GM12878 (cell line): ENCODE data around the gene SNAP91. TPM values are rescaled to one million over a fixed set of nuclear protein-coding genes. Genes with fewer than 3 reads are reported as not detected.

Experiments used
- ATAC-seq: fragments of 200-7000 bp; cut with Tn5 transposase; 3 replicates; pipeline ENCODE4 v1.9.1; 2020; ENCODE audit warnings: mild to moderate bottlenecking, moderate library complexity
- BruUV-seq: library from RNA; stranded (reverse); fragments of 400-500 nt; replicated peaks from 2 replicates; lab custom pipeline; 2021; lab: Mats Ljungman, UMichigan
- CTCF ChIA-PET: fragments of 300-600 bp; sonication (Branson Sonifier 250); formaldehyde crosslinking; extraction: SDS; loops from one replicate; lab custom pipeline; 2021; ENCODE audit warnings: inconsistent platforms; lab: Yijun Ruan, JAX
- POLR2A ChIA-PET: fragments of 350-600 bp; formaldehyde crosslinking; extraction: SDS; loops from one replicate; lab custom pipeline; 2021; ENCODE audit warnings: inconsistent platforms; lab: Charles Lee
- RAD21 ChIA-PET: fragments of 300-600 bp; sonication (Branson Sonifier 250); formaldehyde crosslinking; loops from one replicate; lab custom pipeline; 2023; ENCODE audit warnings: antibody characterized with exemption; ENCODE audit not compliant: unreplicated experiment; lab: Charles Lee
- SMC1A ChIA-PET: fragments of 300-600 bp; sonication (Branson Sonifier 250); formaldehyde crosslinking; loops from one replicate; lab custom pipeline; 2023; ENCODE audit not compliant: unreplicated experiment, uncharacterized antibody; lab: Charles Lee
- DNase-seq: peaks from one replicate; pipeline ENCODE4 v3.0.0-alpha.2; 2011; ENCODE audit warnings: low read depth, low spot score
- FAIRE-seq: peaks from 3 replicates; lab custom pipeline; 2011; peaks lifted over from hg19 to GRCh38; lab: Jason Lieb, UNC
- H2AFZ ChIP-seq: 2 replicates; pipeline ENCODE4 v1.6.0; 2011; ENCODE audit warnings: low read depth, low read length, control low read depth; ENCODE audit not compliant: control insufficient read depth
- H3K27ac ChIP-seq: 2 replicates; pipeline ENCODE4 v1.5.1; 2011; ENCODE audit warnings: control low read depth; ENCODE audit not compliant: control insufficient read depth, insufficient read depth
- H3K27me3 ChIP-seq, 2 experiments: replicated peaks in 1 of 2; 2 replicates each; pipeline versions ENCODE4 v1.6.0 to v1.6.1; 2011; ENCODE audit warnings: low read length in 1 of 2; ENCODE audit not compliant: control insufficient read depth in 2 of 2, insufficient read depth in 2 of 2
- H3K36me3 ChIP-seq, 2 experiments: 2 replicates each; pipeline ENCODE4 v1.5.1; 2011; ENCODE audit warnings: low read length in 1 of 2; ENCODE audit not compliant: control insufficient read depth in 2 of 2, insufficient read depth in 2 of 2
- H3K4me1 ChIP-seq: 2 replicates; pipeline ENCODE4 v1.6.1; 2011; ENCODE audit warnings: mild to moderate bottlenecking, low read length, moderate library complexity, mixed read lengths; ENCODE audit not compliant: control insufficient read depth, insufficient read depth
- H3K4me2 ChIP-seq: 2 replicates; pipeline ENCODE4 v1.6.0; 2011; ENCODE audit warnings: control low read depth; ENCODE audit not compliant: control insufficient read depth, insufficient read depth
- H3K4me3 ChIP-seq: fragments of 200-600 bp; sonication (generic); 2 replicates; pipeline ENCODE4 v1.5.1; 2016
- H3K79me2 ChIP-seq: 2 replicates; pipeline ENCODE4 v1.6.0; 2011; ENCODE audit warnings: low read length; ENCODE audit not compliant: control insufficient read depth, insufficient read depth
- H3K9ac ChIP-seq: 2 replicates; pipeline ENCODE4 v1.8.0; 2011; ENCODE audit warnings: low read length, control low read depth, mixed read lengths; ENCODE audit not compliant: control insufficient read depth, insufficient read depth
- H3K9me3 ChIP-seq: replicated peaks from 3 replicates; pipeline ENCODE4 v1.5.1; 2011; ENCODE audit warnings: mild to moderate bottlenecking, low read length; ENCODE audit not compliant: control insufficient read depth, insufficient read depth
- H4K20me1 ChIP-seq: 2 replicates; pipeline ENCODE4 v1.6.0; 2011; ENCODE audit not compliant: control insufficient read depth, insufficient read depth
- BMI1 ChIP-seq: fragments of 450-650 bp; IDR thresholded peaks from 2 replicates; pipeline ENCODE4 v1.6.1; 2016; ENCODE audit warnings: mild to moderate bottlenecking, moderate library complexity, borderline replicate concordance
- CEBPZ ChIP-seq: fragments of 150-350 bp; IDR thresholded peaks from 2 replicates; pipeline ENCODE4 v1.6.1; 2016; ENCODE audit warnings: low read depth, low read length
- CHD4 ChIP-seq: fragments of 200-600 bp; sonication (generic); IDR thresholded peaks from 2 replicates; pipeline ENCODE4 v1.6.1; 2016; ENCODE audit warnings: mild to moderate bottlenecking
- CREB1 ChIP-seq: IDR thresholded peaks from 2 replicates; pipeline ENCODE4 v1.6.1; 2012; ENCODE audit warnings: low read depth, mild to moderate bottlenecking, inconsistent platforms
- CREM ChIP-seq: IDR thresholded peaks from 2 replicates; pipeline ENCODE4 v1.6.1; 2014; ENCODE audit warnings: antibody characterized with exemption, low read depth
- ETV6 ChIP-seq, 2 experiments: fragments of 450-650 bp in 1 of 2; IDR thresholded peaks in 1 of 2; conservative IDR thresholded peaks in 1 of 2; 2 replicates each; pipeline ENCODE4 v1.6.1; 2014; ENCODE audit warnings: antibody characterized with exemption in 1 of 2, borderline replicate concordance in 1 of 2, low read depth in 1 of 2, mild to moderate bottlenecking in 1 of 2, moderate library complexity in 1 of 2
- HSF1 ChIP-seq: fragments of 150-350 bp; IDR thresholded peaks from 2 replicates; pipeline ENCODE4 v1.6.1; 2014; ENCODE audit warnings: mild to moderate bottlenecking, low read depth, low read length
- MTA2 ChIP-seq: fragments of 450-650 bp; IDR thresholded peaks from 2 replicates; pipeline ENCODE4 v1.6.1; 2016; ENCODE audit warnings: low read depth, mild to moderate bottlenecking, moderate library complexity
- MYB ChIP-seq: fragments of 150-350 bp; IDR thresholded peaks from 2 replicates; pipeline ENCODE4 v1.6.1; 2014; ENCODE audit warnings: mild to moderate bottlenecking, low read depth, low read length, borderline replicate concordance
- NFYA ChIP-seq: IDR thresholded peaks from 2 replicates; pipeline ENCODE4 v1.6.1; 2011; ENCODE audit warnings: low read depth, mild to moderate bottlenecking, low read length, improper control_type of control experiment, borderline replicate concordance
- PAX8 ChIP-seq: fragments of 450-650 bp; IDR thresholded peaks from 2 replicates; pipeline ENCODE4 v1.6.1; 2017; ENCODE audit warnings: mild to moderate bottlenecking, moderate library complexity
- PBX3 ChIP-seq: IDR thresholded peaks from 2 replicates; pipeline ENCODE4 v1.6.1; 2011; ENCODE audit warnings: mild to moderate bottlenecking, low read depth, low read length, moderate library complexity; ENCODE audit not compliant: insufficient replicate concordance
- POLR2A ChIP-seq: IDR thresholded peaks from 2 replicates; pipeline ENCODE4 v1.6.1; 2011; ENCODE audit warnings: low read depth, mild to moderate bottlenecking, low read length
- POU2F2 ChIP-seq: IDR thresholded peaks from 3 replicates; pipeline ENCODE4 v1.6.1; 2011; ENCODE audit warnings: low read depth, mild to moderate bottlenecking, low read length, borderline replicate concordance
- RB1 ChIP-seq: fragments of 450-650 bp; formaldehyde crosslinking; IDR thresholded peaks from 2 replicates; pipeline ENCODE4 v1.6.1; 2017; ENCODE audit warnings: mild to moderate bottlenecking, borderline replicate concordance
- RCOR1 ChIP-seq: conservative IDR thresholded peaks from 2 replicates; pipeline ENCODE4 v1.6.1; 2012; ENCODE audit warnings: low read depth, low read length, improper control_type of control experiment
- TBL1XR1 ChIP-seq: IDR thresholded peaks from 2 replicates; pipeline ENCODE4 v1.6.1; 2012; ENCODE audit warnings: low read depth, low read length, improper control_type of control experiment
- ZNF384 ChIP-seq: IDR thresholded peaks from 2 replicates; pipeline ENCODE4 v1.6.1; 2012; ENCODE audit warnings: low read depth, mild to moderate bottlenecking, low read length, improper control_type of control experiment, borderline replicate concordance
- WGBS: methylation state at CpG from one replicate; pipeline ENCODE4 v1.1.6; 2016; ENCODE audit warnings: low lambda C conversion rate; ENCODE audit not compliant: insufficient replicate concordance, insufficient coverage; ENCODE audit errors: missing lambda C conversion rate; 5-methylcytosine and 5-hydroxymethylcytosine counted together
- in situ Hi-C: fragments of 300-500 bp; cut with MboI; formaldehyde crosslinking; loops from 9 replicates; pipeline ENCODE4 v1.14.3; 2018; ENCODE audit warnings: mixed read lengths
- intact Hi-C: fragments of 100-400 bp; cut with micrococcal nuclease; formaldehyde crosslinking; loops from one replicate; pipeline ENCODE4 v1.14.2; 2022; ENCODE audit not compliant: unreplicated experiment
- polyA plus RNA-seq, 11 experiments: library from polyadenylated mRNA; depleted of rRNA in 4 of 11; unstranded in 6 of 11; stranded (reverse) in 5 of 11; fragments of >200 nt; fragmentation: Nextera tagmentation in 4 of 11; fragmentation: Illumina TruSeq in 1 of 11; extraction: Ambion mirVana in 4 of 11; extraction: Trizol in 1 of 11; gene quantifications; 1 replicate in 1 of 11; 2 replicates in 10 of 11; pipeline versions ENCODE4 v1.2.1 to v1.2.3, GENCODE V29; 2011 to 2016; ENCODE audit warnings: inconsistent platforms in 2 of 11, missing spikeins in 2 of 11, low read depth in 1 of 11
- total RNA-seq, 4 experiments: library from RNA; depleted of rRNA in 3 of 4; stranded (reverse); fragments of >200 nt in 3 of 4; fragmentation: Illumina TruSeq in 1 of 4; extraction: Trizol in 1 of 4; gene quantifications; 2 replicates each; pipeline versions ENCODE4 v1.2.1 to v1.2.3, GENCODE V29; 2013 to 2021

The SNAP91 gene
- total and polyA plus RNA-seq, 10 of the 15 experiments (the other 5 are each of a cell fraction or from before 2014, with no cell fraction given): 0.01 to 0.49 (median 0.12) TPM; not detected in 2

- ChIA-PET RAD21 (no interaction called here), CTCF (no interaction called here), POLR2A (no interaction called here), SMC1A (interaction anchor here (0.9 kb wide), 1 partner anchor 16 kb away, joined by 3 read pairs; no protein-coding TSS in a partner anchor)
- Histone ChIP-seq H4K20me1 (no peaks in the 10 kb centered on the region), H3K36me3 (no peaks in the 10 kb centered on the region), H3K4me1 (no peaks in the 10 kb centered on the region), H3K4me3 (no peak overlapping the region), H2AFZ (no peak overlapping the region), H3K79me2 (no peaks in the 10 kb centered on the region), H3K4me2 (no peak overlapping the region), H3K9me3 (no peaks in the 10 kb centered on the region), H3K27me3 (no peaks in the 10 kb centered on the region), H3K9ac (no peak overlapping the region), H3K27ac (no peak overlapping the region)
- DNase-seq (no peak), ATAC-seq (no peak), FAIRE-seq (no peak)
- BruUV-seq: no TSS peak
- TF ChIP-seq PBX3 (no peak), CHD4 (no peak), MTA2 (no peak), MYB (no peak), PAX8 (no peak), TBL1XR1 (no peak), POU2F2 (no peak), ZNF384 (no peak), POLR2A (no peak), CEBPZ (no peak), NFYA (no peak), RB1 (no peak), CREM (no peak), ETV6 (conservative IDR thresholded peaks at IDR 0.05 in 1 of 2, IDR thresholded peaks at IDR 0.05 in 1 of 2; ENCODE audit: borderline replicate concordance in 1 of 2, low read depth in 1 of 2) (no peak), RCOR1 (no peak), CREB1 (no peak), BMI1 (no peak), HSF1 (no peak)
- 41% methylated on average over 6 of the region's 6 CpGs for WGBS
- intact Hi-C loops: no loop called here
- in situ Hi-C loops: no loop called here
Observed at GRCh38 chr6:83574783-83575182, 134.1 kb downstream of the SNAP91 start.
